ENCODE data around the gene SLC9A2. TPM values are rescaled to one million over a fixed set of nuclear protein-coding genes. Genes with fewer than 3 reads are reported as not detected.

SLC9A2 gene
- total RNA-seq, 2 donors from 2014 or later, result 7.3 to 22.4 TPM

- H3K36me3 ChIP-seq, result peaks cover 0 to 2% of the 10 kb centered on the region in 2 donors
Measured at GRCh38 chr2:102724553-102724952, 105.2 kb downstream of the SLC9A2 start.

GRCh38 chr2:102726128-102727087 is 107.1 kb downstream of the SLC9A2 start:
- no peaks in the 10 kb centered on the region for H3K36me3 ChIP-seq
- no peak overlapping the region for H3K27ac ChIP-seq
- H3K27me3 ChIP-seq (replicated peaks; ENCODE audit: insufficient read depth), result no peaks in the 10 kb centered on the region
- WGBS, result 66% methylated on average over 15 of the region's 15 CpGs
- intact Hi-C loops (cut with DNase I), result no loop called here
- no peak for DNase-seq (ENCODE audit: low spot score)
- H3K4me3 ChIP-seq, result no peak overlapping the region
- TF ChIP-seq CTCF (IDR thresholded peaks at IDR 0.05) (no peak), POLR2A (IDR thresholded peaks at IDR 0.05) (no peak), POLR2AphosphoS5 (IDR thresholded peaks at IDR 0.05) (no peak)
- H3K9me3 ChIP-seq, result no peaks in the 10 kb centered on the region
- H3K4me1 ChIP-seq (replicated peaks), result no peaks in the 10 kb centered on the region

More at GRCh38 chr2:102724553-102724952, 105.2 kb downstream of the SLC9A2 start:
- Histone ChIP-seq H3K27me3 (replicated peaks; ENCODE audit: insufficient read depth) (no peaks in the 10 kb centered on the region), H3K4me1 (replicated peaks) (no peaks in the 10 kb centered on the region), H3K4me3 (no peak overlapping the region), H3K27ac (no peak overlapping the region), H3K9me3 (no peaks in the 10 kb centered on the region)
- WGBS, result 93% methylated on average over 10 of the region's 10 CpGs
- TF ChIP-seq CTCF (IDR thresholded peaks at IDR 0.05), result no peak
- TF ChIP-seq POLR2A (IDR thresholded peaks at IDR 0.05), result no peak
- TF ChIP-seq POLR2AphosphoS5 (IDR thresholded peaks at IDR 0.05), result no peak
- intact Hi-C loops (cut with DNase I), result no loop called here
- no peak for DNase-seq (ENCODE audit: low spot score)

GRCh38 chr2:102735416-102736109 is 116.2 kb downstream of the SLC9A2 start:
- TF ChIP-seq POLR2AphosphoS5 (IDR thresholded peaks at IDR 0.05) (no peak), POLR2A (IDR thresholded peaks at IDR 0.05) (no peak), CTCF (IDR thresholded peaks at IDR 0.05) (no peak)
- no peaks in the 10 kb centered on the region for H3K36me3 ChIP-seq
- peak overlapping the region; percentile 65 to 99 for H3K4me3 ChIP-seq
- intact Hi-C loops (cut with DNase I), result no loop called here
- H3K27ac ChIP-seq, result no peak overlapping the region
- H3K4me1 ChIP-seq (replicated peaks), result no peaks in the 10 kb centered on the region
- H3K9me3 ChIP-seq, result no peaks in the 10 kb centered on the region
- no peaks in the 10 kb centered on the region for H3K27me3 ChIP-seq (replicated peaks; ENCODE audit: insufficient read depth)
- 61% methylated on average over 15 of the region's 15 CpGs for WGBS
- no peak for DNase-seq (ENCODE audit: low spot score)

GRCh38 chr2:102736110-102736409 is 116.7 kb downstream of the SLC9A2 start:
- intact Hi-C loops (cut with DNase I), result no loop called here
- WGBS, result 16% methylated on average over 6 of the region's 6 CpGs
- Histone ChIP-seq H3K27ac (peak overlapping the region; percentile 47 to 82), H3K9me3 (no peaks in the 10 kb centered on the region), H3K4me1 (replicated peaks) (no peaks in the 10 kb centered on the region), H3K27me3 (replicated peaks; ENCODE audit: insufficient read depth) (no peaks in the 10 kb centered on the region), H3K4me3 (peak overlapping the region; percentile 65 to 99), H3K36me3 (no peaks in the 10 kb centered on the region)
- DNase-seq (ENCODE audit: low spot score), result no peak
- TF ChIP-seq POLR2AphosphoS5 (IDR thresholded peaks at IDR 0.05), result no peak
